Liver (tissue), 9 donors: ENCODE data around the gene LSAMP. TPM values are rescaled to one million over a fixed set of nuclear protein-coding genes. Genes with fewer than 3 reads are reported as not detected.

Experiments
- DNase-seq: peaks from one replicate; pipeline ENCODE4 v3.0.0-alpha.2; 2017; ENCODE audit warnings: low spot score
- H3K27ac ChIP-seq, 2 donors: one replicate each; pipeline ENCODE4 v1.7.0; 2013; ENCODE audit warnings: inconsistent platforms in 2 of 2, low read length in 2 of 2, control low read depth in 1 of 2, low read depth in 1 of 2, mild to moderate bottlenecking in 1 of 2
- H3K27me3 ChIP-seq, 4 donors: one replicate each; pipeline versions ENCODE4 v1.6.1 to v1.7.0; 2013; ENCODE audit warnings: low read length in 3 of 4, inconsistent platforms in 1 of 4, mild to moderate bottlenecking in 1 of 4, moderate library complexity in 1 of 4; ENCODE audit not compliant: control insufficient read depth in 4 of 4, insufficient read depth in 4 of 4
- H3K36me3 ChIP-seq, 4 donors: one replicate each; pipeline versions ENCODE4 v1.6.1 to v1.7.0; 2013; ENCODE audit warnings: low read length in 3 of 4, mild to moderate bottlenecking in 3 of 4, low read depth in 1 of 4, moderate library complexity in 1 of 4; ENCODE audit not compliant: control insufficient read depth in 4 of 4, insufficient read depth in 3 of 4
- H3K4me1 ChIP-seq, 4 donors: one replicate each; pipeline versions ENCODE4 v1.6.1 to v1.7.0; 2013; ENCODE audit warnings: low read length in 3 of 4, mild to moderate bottlenecking in 3 of 4, moderate library complexity in 1 of 4; ENCODE audit not compliant: control insufficient read depth in 4 of 4, insufficient read depth in 4 of 4
- H3K4me3 ChIP-seq, 3 donors: one replicate each; pipeline versions ENCODE4 v1.6.1 to v1.7.0; 2013; ENCODE audit warnings: low read length in 3 of 3, control low read depth in 1 of 3, low read depth in 1 of 3, mild to moderate bottlenecking in 1 of 3
- H3K9ac ChIP-seq, 2 donors: one replicate each; pipeline ENCODE4 v1.7.0; 2013; ENCODE audit warnings: low read length in 2 of 2, mild to moderate bottlenecking in 2 of 2, moderate library complexity in 2 of 2, control low read depth in 1 of 2, low read depth in 1 of 2
- H3K9me3 ChIP-seq, 4 donors: one replicate each; pipeline versions ENCODE4 v1.6.1 to v1.7.0; 2013; ENCODE audit warnings: low read length in 3 of 4; ENCODE audit not compliant: control insufficient read depth in 4 of 4
- EGR1 ChIP-seq, 2 donors: IDR thresholded peaks; 2 replicates each; pipeline ENCODE4 v1.6.1; 2016 to 2018; ENCODE audit warnings: antibody characterized with exemption in 2 of 2, low read depth in 2 of 2
- FOXA1 ChIP-seq: IDR thresholded peaks from 2 replicates; pipeline ENCODE4 v1.6.1; 2016; ENCODE audit warnings: antibody characterized with exemption
- FOXA2 ChIP-seq: IDR thresholded peaks from 2 replicates; pipeline ENCODE4 v1.6.1; 2016; ENCODE audit warnings: antibody characterized with exemption
- GABPA ChIP-seq, 2 donors: IDR thresholded peaks in 1 of 2; conservative IDR thresholded peaks in 1 of 2; 2 replicates each; pipeline ENCODE4 v1.6.1; 2016; ENCODE audit warnings: antibody characterized with exemption in 2 of 2, mild to moderate bottlenecking in 1 of 2, moderate library complexity in 1 of 2
- HNF4A ChIP-seq, 2 donors: conservative IDR thresholded peaks; 2 replicates each; pipeline ENCODE4 v1.6.1; 2016; ENCODE audit warnings: antibody characterized with exemption in 2 of 2, mild to moderate bottlenecking in 2 of 2
- HNF4G ChIP-seq: IDR thresholded peaks from 2 replicates; pipeline ENCODE4 v1.6.1; 2016; ENCODE audit warnings: antibody characterized with exemption
- JUND ChIP-seq, 2 donors: IDR thresholded peaks; 2 replicates each; pipeline ENCODE4 v1.6.1; 2016; ENCODE audit warnings: antibody characterized with exemption in 2 of 2
- NR2F2 ChIP-seq: IDR thresholded peaks from 2 replicates; pipeline ENCODE4 v1.6.1; 2016; ENCODE audit warnings: antibody characterized with exemption
- RAD21 ChIP-seq, 2 donors: IDR thresholded peaks; 2 replicates each; pipeline ENCODE4 v1.6.1; 2016; ENCODE audit warnings: antibody characterized with exemption in 2 of 2, mild to moderate bottlenecking in 2 of 2
- RXRA ChIP-seq, 2 donors: IDR thresholded peaks; 2 replicates each; pipeline ENCODE4 v1.6.1; 2017 to 2018; ENCODE audit warnings: antibody characterized with exemption in 2 of 2, mild to moderate bottlenecking in 1 of 2
- SP1 ChIP-seq: IDR thresholded peaks from 2 replicates; pipeline ENCODE4 v1.6.1; 2018; ENCODE audit warnings: antibody characterized with exemption, mild to moderate bottlenecking
- TAF1 ChIP-seq: conservative IDR thresholded peaks from 2 replicates; pipeline ENCODE4 v1.6.1; 2016; ENCODE audit warnings: antibody characterized with exemption, mild to moderate bottlenecking
- YY1 ChIP-seq: IDR thresholded peaks from 2 replicates; pipeline ENCODE4 v1.6.1; 2016; ENCODE audit warnings: antibody characterized with exemption, mild to moderate bottlenecking
- WGBS: extraction: QIAGEN DNeasy Blood & Tissue Kit; methylation state at CpG from one replicate; pipeline ENCODE4 v1.1.7; 2013; 5-methylcytosine and 5-hydroxymethylcytosine counted together
- polyA plus RNA-seq, 2 donors: library from polyadenylated mRNA; stranded (reverse) in 1 of 2; unstranded in 1 of 2; fragments of 200-250 nt in 1 of 2; fragments of >200 nt in 1 of 2; fragmentation: Nextera tagmentation in 1 of 2; extraction: Ambion mirVana in 1 of 2; gene quantifications; one replicate each; pipeline versions ENCODE4 v1.2.1 to v1.2.3, GENCODE V29; 2013 to 2015
- total RNA-seq, 2 donors: library from RNA; depleted of rRNA; stranded (reverse); fragments of >200 nt; gene quantifications; one replicate each; pipeline ENCODE4 v1.2.3, GENCODE V29; 2014
- TF ChIP-seq, protein P1 (sequence below): IDR thresholded peaks from 2 replicates; pipeline ENCODE4 v1.6.1; 2016; ENCODE audit warnings: antibody characterized with exemption
- TF ChIP-seq, protein P2 (sequence below): IDR thresholded peaks from 2 replicates; pipeline ENCODE4 v1.6.1; 2016; ENCODE audit warnings: antibody characterized with exemption
- TF ChIP-seq, protein P3 (sequence below): fragments of 150-350 bp; IDR thresholded peaks from 2 replicates; pipeline ENCODE4 v1.5.1; 2017; ENCODE audit warnings: improper control_type of control experiment, low read depth, low read length; ENCODE audit not compliant: missing input control
- TF ChIP-seq, protein P4 (sequence below): IDR thresholded peaks from 2 replicates; pipeline ENCODE4 v1.6.1; 2016; ENCODE audit warnings: antibody characterized with exemption
- TF ChIP-seq, protein P5 (sequence below): IDR thresholded peaks from 2 replicates; pipeline ENCODE4 v1.6.1; 2016; ENCODE audit warnings: antibody characterized with exemption, mild to moderate bottlenecking
- donor health status: healthy.
- donor health status: healthy.
- donor health status: healthy.
- donor health status: healthy.
- donor health status: healthy.

Gene LSAMP
- total and polyA plus RNA-seq, 4 donors, result 0.01 to 0.17 (median 0.06) TPM

DNA sequence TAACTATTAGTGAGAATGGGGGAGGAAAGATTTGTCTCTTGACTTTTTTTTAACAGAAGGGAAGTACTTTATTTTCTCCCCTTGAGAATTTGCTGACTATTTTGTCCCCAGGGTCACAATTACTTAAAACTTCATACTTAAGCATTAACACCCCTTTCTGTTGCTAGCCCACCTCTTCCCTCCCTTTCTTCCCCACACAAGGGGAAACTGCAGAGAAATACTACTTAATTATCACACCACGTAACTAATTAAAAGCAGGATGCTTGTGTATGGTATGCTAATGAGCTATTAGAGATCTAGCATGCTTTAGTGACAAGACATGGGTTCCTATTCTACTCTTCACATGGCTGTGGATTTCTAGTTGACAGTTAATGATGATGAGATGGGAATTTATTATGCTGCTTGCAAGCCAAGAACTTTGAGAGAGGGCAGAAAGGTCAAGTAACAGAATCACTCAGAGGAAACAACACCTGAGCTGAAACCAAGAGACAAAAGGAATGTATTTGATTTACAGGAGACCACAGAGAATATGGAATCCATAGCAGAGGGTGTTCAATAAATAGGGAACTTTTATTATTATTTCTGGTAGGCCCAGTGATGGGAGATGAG, 179.2 kb downstream of the LSAMP start:
- H3K4me3 ChIP-seq, result no peak overlapping the region
- no peak for DNase-seq
- TF ChIP-seq HNF4A (conservative IDR thresholded peaks at IDR 0.05), result no peak
- TF ChIP-seq JUND (IDR thresholded peaks at IDR 0.05), result no peak
- TF ChIP-seq, protein P1, sequence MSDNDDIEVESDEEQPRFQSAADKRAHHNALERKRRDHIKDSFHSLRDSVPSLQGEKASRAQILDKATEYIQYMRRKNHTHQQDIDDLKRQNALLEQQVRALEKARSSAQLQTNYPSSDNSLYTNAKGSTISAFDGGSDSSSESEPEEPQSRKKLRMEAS, result no peak
- TF ChIP-seq, protein P2, sequence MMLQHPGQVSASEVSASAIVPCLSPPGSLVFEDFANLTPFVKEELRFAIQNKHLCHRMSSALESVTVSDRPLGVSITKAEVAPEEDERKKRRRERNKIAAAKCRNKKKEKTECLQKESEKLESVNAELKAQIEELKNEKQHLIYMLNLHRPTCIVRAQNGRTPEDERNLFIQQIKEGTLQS, result no peak
- no peak for TF ChIP-seq EGR1 (IDR thresholded peaks at IDR 0.05; ENCODE audit: low read depth in 2 of 2)
- TF ChIP-seq, protein P3, sequence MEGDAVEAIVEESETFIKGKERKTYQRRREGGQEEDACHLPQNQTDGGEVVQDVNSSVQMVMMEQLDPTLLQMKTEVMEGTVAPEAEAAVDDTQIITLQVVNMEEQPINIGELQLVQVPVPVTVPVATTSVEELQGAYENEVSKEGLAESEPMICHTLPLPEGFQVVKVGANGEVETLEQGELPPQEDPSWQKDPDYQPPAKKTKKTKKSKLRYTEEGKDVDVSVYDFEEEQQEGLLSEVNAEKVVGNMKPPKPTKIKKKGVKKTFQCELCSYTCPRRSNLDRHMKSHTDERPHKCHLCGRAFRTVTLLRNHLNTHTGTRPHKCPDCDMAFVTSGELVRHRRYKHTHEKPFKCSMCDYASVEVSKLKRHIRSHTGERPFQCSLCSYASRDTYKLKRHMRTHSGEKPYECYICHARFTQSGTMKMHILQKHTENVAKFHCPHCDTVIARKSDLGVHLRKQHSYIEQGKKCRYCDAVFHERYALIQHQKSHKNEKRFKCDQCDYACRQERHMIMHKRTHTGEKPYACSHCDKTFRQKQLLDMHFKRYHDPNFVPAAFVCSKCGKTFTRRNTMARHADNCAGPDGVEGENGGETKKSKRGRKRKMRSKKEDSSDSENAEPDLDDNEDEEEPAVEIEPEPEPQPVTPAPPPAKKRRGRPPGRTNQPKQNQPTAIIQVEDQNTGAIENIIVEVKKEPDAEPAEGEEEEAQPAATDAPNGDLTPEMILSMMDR, result no peak
- TF ChIP-seq, protein P4, sequence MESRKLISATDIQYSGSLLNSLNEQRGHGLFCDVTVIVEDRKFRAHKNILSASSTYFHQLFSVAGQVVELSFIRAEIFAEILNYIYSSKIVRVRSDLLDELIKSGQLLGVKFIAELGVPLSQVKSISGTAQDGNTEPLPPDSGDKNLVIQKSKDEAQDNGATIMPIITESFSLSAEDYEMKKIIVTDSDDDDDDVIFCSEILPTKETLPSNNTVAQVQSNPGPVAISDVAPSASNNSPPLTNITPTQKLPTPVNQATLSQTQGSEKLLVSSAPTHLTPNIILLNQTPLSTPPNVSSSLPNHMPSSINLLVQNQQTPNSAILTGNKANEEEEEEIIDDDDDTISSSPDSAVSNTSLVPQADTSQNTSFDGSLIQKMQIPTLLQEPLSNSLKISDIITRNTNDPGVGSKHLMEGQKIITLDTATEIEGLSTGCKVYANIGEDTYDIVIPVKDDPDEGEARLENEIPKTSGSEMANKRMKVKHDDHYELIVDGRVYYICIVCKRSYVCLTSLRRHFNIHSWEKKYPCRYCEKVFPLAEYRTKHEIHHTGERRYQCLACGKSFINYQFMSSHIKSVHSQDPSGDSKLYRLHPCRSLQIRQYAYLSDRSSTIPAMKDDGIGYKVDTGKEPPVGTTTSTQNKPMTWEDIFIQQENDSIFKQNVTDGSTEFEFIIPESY, result no peak
- TF ChIP-seq RAD21 (IDR thresholded peaks at IDR 0.05), result no peak
- TF ChIP-seq RXRA (IDR thresholded peaks at IDR 0.05), result no peak
- TF ChIP-seq NR2F2, result no peak
- TF ChIP-seq YY1, result no peak
- TF ChIP-seq FOXA1, result no peak
- no peak for TF ChIP-seq SP1
- no peak for TF ChIP-seq TAF1
- TF ChIP-seq, protein P5, sequence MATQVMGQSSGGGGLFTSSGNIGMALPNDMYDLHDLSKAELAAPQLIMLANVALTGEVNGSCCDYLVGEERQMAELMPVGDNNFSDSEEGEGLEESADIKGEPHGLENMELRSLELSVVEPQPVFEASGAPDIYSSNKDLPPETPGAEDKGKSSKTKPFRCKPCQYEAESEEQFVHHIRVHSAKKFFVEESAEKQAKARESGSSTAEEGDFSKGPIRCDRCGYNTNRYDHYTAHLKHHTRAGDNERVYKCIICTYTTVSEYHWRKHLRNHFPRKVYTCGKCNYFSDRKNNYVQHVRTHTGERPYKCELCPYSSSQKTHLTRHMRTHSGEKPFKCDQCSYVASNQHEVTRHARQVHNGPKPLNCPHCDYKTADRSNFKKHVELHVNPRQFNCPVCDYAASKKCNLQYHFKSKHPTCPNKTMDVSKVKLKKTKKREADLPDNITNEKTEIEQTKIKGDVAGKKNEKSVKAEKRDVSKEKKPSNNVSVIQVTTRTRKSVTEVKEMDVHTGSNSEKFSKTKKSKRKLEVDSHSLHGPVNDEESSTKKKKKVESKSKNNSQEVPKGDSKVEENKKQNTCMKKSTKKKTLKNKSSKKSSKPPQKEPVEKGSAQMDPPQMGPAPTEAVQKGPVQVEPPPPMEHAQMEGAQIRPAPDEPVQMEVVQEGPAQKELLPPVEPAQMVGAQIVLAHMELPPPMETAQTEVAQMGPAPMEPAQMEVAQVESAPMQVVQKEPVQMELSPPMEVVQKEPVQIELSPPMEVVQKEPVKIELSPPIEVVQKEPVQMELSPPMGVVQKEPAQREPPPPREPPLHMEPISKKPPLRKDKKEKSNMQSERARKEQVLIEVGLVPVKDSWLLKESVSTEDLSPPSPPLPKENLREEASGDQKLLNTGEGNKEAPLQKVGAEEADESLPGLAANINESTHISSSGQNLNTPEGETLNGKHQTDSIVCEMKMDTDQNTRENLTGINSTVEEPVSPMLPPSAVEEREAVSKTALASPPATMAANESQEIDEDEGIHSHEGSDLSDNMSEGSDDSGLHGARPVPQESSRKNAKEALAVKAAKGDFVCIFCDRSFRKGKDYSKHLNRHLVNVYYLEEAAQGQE, result no peak
- no peak for TF ChIP-seq FOXA2
- TF ChIP-seq HNF4G, result no peak
- no peak for TF ChIP-seq GABPA (IDR thresholded peaks at IDR 0.05 in 1 of 2, conservative IDR thresholded peaks at IDR 0.05 in 1 of 2)
- no peaks in the 10 kb centered on the region for H3K4me1 ChIP-seq
- no peaks in the 10 kb centered on the region for H3K27me3 ChIP-seq
- 58% methylated on average over 1 of the region's 1 CpG for WGBS
- no peaks in the 10 kb centered on the region for H3K36me3 ChIP-seq
- no peaks in the 10 kb centered on the region for H3K9me3 ChIP-seq
- no peak overlapping the region for H3K9ac ChIP-seq
- H3K27ac ChIP-seq, result no peak overlapping the region
